OCI-LY7 (cell line): ENCODE data around the gene GNG7. TPM values are rescaled to one million over a fixed set of nuclear protein-coding genes. Genes with fewer than 3 reads are reported as not detected.

ENCODE experiments used
- BruUV-seq: library from RNA; stranded (reverse); fragments of 400-500 nt; replicated peaks from 2 replicates; lab custom pipeline; 2021; lab: Mats Ljungman, UMichigan
- CTCF ChIA-PET: fragments of 300-600 bp; sonication (Branson Sonifier 250); formaldehyde crosslinking; loops from one replicate; lab custom pipeline; 2022; ENCODE audit warnings: antibody characterized with exemption; ENCODE audit not compliant: unreplicated experiment; lab: Charles Lee
- POLR2A ChIA-PET: fragments of 300-600 bp; sonication (Branson Sonifier 250); formaldehyde crosslinking; loops from one replicate; lab custom pipeline; 2022; ENCODE audit warnings: antibody characterized with exemption; lab: Charles Lee
- DNase-seq: peaks from one replicate; pipeline ENCODE4 v3.0.0-alpha.2; 2015; ENCODE audit warnings: low spot score
- H2AFZ ChIP-seq: fragments of 200-600 bp; sonication (generic), shearing (Covaris generic); 2 replicates; pipeline ENCODE4 v1.6.1; 2014; ENCODE audit warnings: mild to moderate bottlenecking, antibody characterized with exemption, low read length, moderate library complexity
- H3K27ac ChIP-seq: fragments of 200-600 bp; sonication (generic); 2 replicates; pipeline ENCODE4 v1.5.1; 2014; ENCODE audit warnings: mixed run types, low read depth, mild to moderate bottlenecking, moderate library complexity, low read length, inconsistent platforms; ENCODE audit not compliant: poor library complexity, severe bottlenecking
- H3K36me3 ChIP-seq: fragments of 200-600 bp; sonication (generic); 2 replicates; pipeline ENCODE4 v1.6.1; 2014; ENCODE audit warnings: mild to moderate bottlenecking, antibody characterized with exemption, low read length, moderate library complexity, mixed read lengths; ENCODE audit not compliant: insufficient read depth
- H3K4me1 ChIP-seq: fragments of 200-600 bp; sonication (generic); 2 replicates; pipeline ENCODE4 v1.5.1; 2014; ENCODE audit warnings: mild to moderate bottlenecking, low read length; ENCODE audit not compliant: insufficient read depth, poor library complexity, severe bottlenecking
- H3K4me2 ChIP-seq: fragments of 200-600 bp; sonication (generic); 2 replicates; pipeline ENCODE4 v1.6.1; 2014; ENCODE audit warnings: mild to moderate bottlenecking, low read length
- H3K4me3 ChIP-seq: fragments of 200-600 bp; sonication (generic); 2 replicates; pipeline ENCODE4 v1.5.1; 2014; ENCODE audit warnings: mild to moderate bottlenecking, low read depth, low read length; ENCODE audit not compliant: poor library complexity, severe bottlenecking
- H3K79me2 ChIP-seq: fragments of 200-600 bp; sonication (generic); 2 replicates; pipeline ENCODE4 v1.6.1; 2016; ENCODE audit warnings: low read depth, mild to moderate bottlenecking, low read length, moderate library complexity, mixed read lengths; ENCODE audit not compliant: insufficient read depth
- H3K9me2 ChIP-seq: fragments of 200-600 bp; sonication (generic); 2 replicates; pipeline ENCODE4 v1.6.1; 2016; ENCODE audit warnings: mild to moderate bottlenecking, low read length, mixed read lengths; ENCODE audit not compliant: insufficient read depth
- H3K9me3 ChIP-seq: fragments of 200-600 bp; sonication (generic); 2 replicates; pipeline ENCODE4 v1.6.1; 2014; ENCODE audit warnings: mild to moderate bottlenecking, mixed run types, low read length, mixed read lengths
- H4K20me1 ChIP-seq: fragments of 200-600 bp; sonication (generic); 2 replicates; pipeline ENCODE4 v1.6.1; 2014; ENCODE audit warnings: mild to moderate bottlenecking, antibody characterized with exemption, low read length, moderate library complexity, mixed read lengths; ENCODE audit not compliant: insufficient read depth
- CTCF ChIP-seq: fragments of 200-600 bp; sonication (generic); conservative IDR thresholded peaks from 2 replicates; pipeline ENCODE4 v1.5.1; 2014; ENCODE audit warnings: mild to moderate bottlenecking, antibody characterized with exemption, low read length, moderate library complexity, mixed read lengths
- EZH2phosphoT487 ChIP-seq: fragments of 200-600 bp; sonication (generic); IDR thresholded peaks from 2 replicates; pipeline ENCODE4 v1.6.1; 2018; ENCODE audit warnings: low read depth, borderline replicate concordance, mild to moderate bottlenecking, mixed run types, antibody characterized with exemption, low read length, moderate library complexity, mixed read lengths
- intact Hi-C: fragments of 100-400 bp; cut with micrococcal nuclease; formaldehyde crosslinking; loops from one replicate; pipeline ENCODE4 v1.10.0; 2022; ENCODE audit not compliant: unreplicated experiment
- total RNA-seq, 2 experiments: library from RNA; depleted of rRNA in 1 of 2; stranded (reverse); fragments of >200 nt in 1 of 2; shearing (Covaris generic) in 1 of 2; gene quantifications; 2 replicates each; pipeline ENCODE4 v1.2.3, GENCODE V29; 2014 to 2022

Gene GNG7
- total RNA-seq, 2 experiments from 2014 or later, result 13.9 to 15.3 TPM

- no peaks in the 10 kb centered on the region for H3K79me2 ChIP-seq
- no TSS peak for BruUV-seq
- POLR2A ChIA-PET, result no interaction called here
Observed at GRCh38 chr19:2750808-2751437, 48.4 kb upstream of the GNG7 start.

GRCh38 chr19:2747349-2747748, 44.9 kb upstream of the GNG7 start:
- H3K36me3 ChIP-seq, result no peaks in the 10 kb centered on the region
- BruUV-seq, result no TSS peak

More at GRCh38 chr19:2750808-2751437, 48.4 kb upstream of the GNG7 start:
- Histone ChIP-seq H3K27ac (no peak overlapping the region), H3K9me3 (no peaks in the 10 kb centered on the region), H4K20me1 (no peaks in the 10 kb centered on the region), H3K4me2 (no peak overlapping the region), H3K4me3 (no peak overlapping the region), H3K36me3 (peaks cover 33% of the 10 kb centered on the region), H2AFZ (no peak overlapping the region), H3K4me1 (peaks cover 15% of the 10 kb centered on the region), H3K9me2 (no peaks in the 10 kb centered on the region)
- DNase-seq, result no peak
- intact Hi-C loops, result no loop called here
- TF ChIP-seq EZH2phosphoT487 (no peak), CTCF (no peak)
- CTCF ChIA-PET, result no interaction called here

GRCh38 chr19:2744113-2744512, 41.6 kb upstream of the GNG7 start:
- Histone ChIP-seq H3K36me3 (no peaks in the 10 kb centered on the region), H3K4me3 (no peak overlapping the region), H3K9me2 (no peaks in the 10 kb centered on the region), H2AFZ (no peak overlapping the region), H3K27ac (no peak overlapping the region), H3K9me3 (no peaks in the 10 kb centered on the region), H4K20me1 (no peaks in the 10 kb centered on the region), H3K79me2 (peaks cover 5% of the 10 kb centered on the region; the same call in 1 of the 2 replicates), H3K4me2 (no peak overlapping the region), H3K4me1 (peaks cover 23% of the 10 kb centered on the region)
- intact Hi-C loops, result loop anchor here (10.0 kb wide), 1 partner anchor 269 kb away; the partner anchor contains the start of gene GADD45B
- TF ChIP-seq CTCF (no peak), EZH2phosphoT487 (no peak)
- DNase-seq, result no peak
- POLR2A ChIA-PET, result no interaction called here
- CTCF ChIA-PET, result no interaction called here
- no TSS peak for BruUV-seq

More at GRCh38 chr19:2747349-2747748, 44.9 kb upstream of the GNG7 start:
- peak; percentile 30 for DNase-seq
- TF ChIP-seq EZH2phosphoT487, result no peak
- Histone ChIP-seq H2AFZ (no peak overlapping the region), H3K4me3 (no peak overlapping the region), H4K20me1 (no peaks in the 10 kb centered on the region), H3K4me2 (no peak overlapping the region), H3K9me2 (no peaks in the 10 kb centered on the region), H3K27ac (no peak overlapping the region), H3K9me3 (no peaks in the 10 kb centered on the region), H3K79me2 (no peaks in the 10 kb centered on the region), H3K4me1 (peaks cover 20% of the 10 kb centered on the region)
- ChIA-PET POLR2A (interaction anchor here (1.0 kb wide), 1 partner anchor 99 kb away, joined by 4 read pairs; no protein-coding TSS in a partner anchor), CTCF (no interaction called here)
- intact Hi-C loops, result loop anchor here (10.0 kb wide), 1 partner anchor 273 kb away; the partner anchor contains the start of gene GADD45B
